GM23338 (cell line): ENCODE results near the gene CD86.

Experiments
- STAT1 ChIP-seq: IDR thresholded peaks from one replicate; pipeline ENCODE4 v1.6.1; 2016; ENCODE audit warnings: antibody characterized with exemption; ENCODE audit not compliant: unreplicated experiment
- TF ChIP-seq, protein P1 (sequence below), 2 experiments: fragments of 200-600 bp in 1 of 2; sonication (generic) in 1 of 2; conservative IDR thresholded peaks; 2 replicates each; pipeline versions ENCODE4 v1.5.1 to v1.6.1; 2016 to 2017; ENCODE audit warnings: antibody characterized with exemption in 2 of 2, low read depth in 2 of 2, mild to moderate bottlenecking in 2 of 2, moderate library complexity in 1 of 2

DNA sequence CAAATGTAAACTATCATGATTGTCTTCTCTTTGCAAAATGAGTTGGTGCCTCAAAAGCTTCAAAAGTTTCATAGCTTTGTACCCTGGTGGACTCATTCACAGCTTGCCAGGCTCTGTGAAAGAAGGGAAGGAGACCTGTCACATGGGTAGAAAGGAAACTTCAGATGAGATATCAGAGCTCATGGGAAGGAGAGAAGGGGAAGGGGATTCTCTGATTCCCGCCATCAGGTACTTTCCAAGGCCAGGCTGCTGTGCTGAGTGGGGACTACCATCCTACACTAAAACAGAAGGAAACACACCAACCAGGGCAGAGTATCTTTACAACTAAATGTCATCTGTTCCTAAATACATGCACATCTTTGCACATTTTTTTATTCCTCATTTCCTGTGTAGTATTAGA is 42.3 kb upstream of the CD86 start:
- no peak for TF ChIP-seq STAT1
- TF ChIP-seq, protein P1, sequence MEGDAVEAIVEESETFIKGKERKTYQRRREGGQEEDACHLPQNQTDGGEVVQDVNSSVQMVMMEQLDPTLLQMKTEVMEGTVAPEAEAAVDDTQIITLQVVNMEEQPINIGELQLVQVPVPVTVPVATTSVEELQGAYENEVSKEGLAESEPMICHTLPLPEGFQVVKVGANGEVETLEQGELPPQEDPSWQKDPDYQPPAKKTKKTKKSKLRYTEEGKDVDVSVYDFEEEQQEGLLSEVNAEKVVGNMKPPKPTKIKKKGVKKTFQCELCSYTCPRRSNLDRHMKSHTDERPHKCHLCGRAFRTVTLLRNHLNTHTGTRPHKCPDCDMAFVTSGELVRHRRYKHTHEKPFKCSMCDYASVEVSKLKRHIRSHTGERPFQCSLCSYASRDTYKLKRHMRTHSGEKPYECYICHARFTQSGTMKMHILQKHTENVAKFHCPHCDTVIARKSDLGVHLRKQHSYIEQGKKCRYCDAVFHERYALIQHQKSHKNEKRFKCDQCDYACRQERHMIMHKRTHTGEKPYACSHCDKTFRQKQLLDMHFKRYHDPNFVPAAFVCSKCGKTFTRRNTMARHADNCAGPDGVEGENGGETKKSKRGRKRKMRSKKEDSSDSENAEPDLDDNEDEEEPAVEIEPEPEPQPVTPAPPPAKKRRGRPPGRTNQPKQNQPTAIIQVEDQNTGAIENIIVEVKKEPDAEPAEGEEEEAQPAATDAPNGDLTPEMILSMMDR (conservative IDR thresholded peaks at IDR 0.05; ENCODE audit: low read depth in 2 of 2) = no peak
